ENCODE measurements around the gene PBX1. TPM values are rescaled to one million over a fixed set of nuclear protein-coding genes. Genes with fewer than 3 reads are reported as not detected.

Gene PBX1
- total and polyA plus RNA-seq, 8 donors: 11.0 to 113 (median 23.0) TPM

DNA sequence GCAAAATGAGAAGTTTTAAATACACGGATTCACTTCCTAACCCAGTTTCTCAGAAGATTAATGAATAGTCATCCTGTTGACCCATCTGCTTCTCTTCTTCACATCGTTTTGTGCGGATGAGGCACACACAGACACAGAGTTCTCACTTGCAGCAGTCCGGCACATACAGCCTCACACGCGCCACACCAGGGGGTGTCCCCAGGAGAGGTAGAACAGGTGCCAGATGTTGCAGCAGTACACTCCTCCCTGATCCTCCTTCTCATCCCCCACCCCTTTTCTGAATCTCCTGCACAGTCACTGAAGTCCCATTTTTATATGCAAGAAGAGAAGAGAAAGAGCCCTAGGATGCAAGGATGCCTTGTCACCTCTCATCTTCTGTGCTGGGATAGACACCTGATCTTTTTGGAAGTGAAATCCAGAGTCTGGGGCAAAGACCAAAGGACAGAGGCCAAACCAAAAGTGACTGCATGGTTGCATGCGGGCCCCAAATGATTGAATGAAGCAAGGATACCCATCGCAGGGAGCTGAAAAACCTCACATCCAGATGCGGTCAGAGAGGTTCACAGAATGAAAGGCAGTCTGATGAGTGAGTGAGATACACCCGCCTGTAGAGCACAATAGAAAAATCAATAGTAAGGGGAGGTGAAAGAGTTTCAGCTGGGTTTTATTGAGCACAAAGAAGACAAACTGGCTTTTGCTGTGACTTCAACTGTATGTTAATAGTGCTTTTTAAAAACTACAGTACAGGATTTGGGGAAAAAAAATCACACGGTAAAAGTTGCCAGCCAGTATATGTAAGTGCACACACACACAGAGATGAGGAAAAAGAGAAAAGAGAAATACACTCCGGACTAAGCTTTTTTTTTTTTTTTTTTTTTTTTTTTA is 28.9 kb downstream of the PBX1 start:
- H3K36me3 ChIP-seq: peaks cover 0 to 8% (median 6%) of the 10 kb centered on the region in 4 donors
- H3K4me3 ChIP-seq: no peak overlapping the region
- peak overlapping the region in 4 of 5 donors; percentile 74 to 86 (median 82) for H3K27ac ChIP-seq
- peaks cover 24 to 86% (median 53%) of the 10 kb centered on the region in 4 donors for H3K4me1 ChIP-seq
- no peaks in the 10 kb centered on the region for H3K27me3 ChIP-seq
- intact Hi-C loops (cut with DNase I; ENCODE audit: low total_unique reads): no loop called here
- no peak for TF ChIP-seq POLR2A (IDR thresholded peaks at IDR 0.05)
- TF ChIP-seq POLR2AphosphoS5 (IDR thresholded peaks at IDR 0.05): no peak
- DNase-seq: peak in 1 of 2 donors; percentile 44
- no peaks in the 10 kb centered on the region for H3K9me3 ChIP-seq
- 48 to 60% (median 57%) methylated on average over 12 of the region's 12 CpGs for WGBS, 5 donors

DNA sequence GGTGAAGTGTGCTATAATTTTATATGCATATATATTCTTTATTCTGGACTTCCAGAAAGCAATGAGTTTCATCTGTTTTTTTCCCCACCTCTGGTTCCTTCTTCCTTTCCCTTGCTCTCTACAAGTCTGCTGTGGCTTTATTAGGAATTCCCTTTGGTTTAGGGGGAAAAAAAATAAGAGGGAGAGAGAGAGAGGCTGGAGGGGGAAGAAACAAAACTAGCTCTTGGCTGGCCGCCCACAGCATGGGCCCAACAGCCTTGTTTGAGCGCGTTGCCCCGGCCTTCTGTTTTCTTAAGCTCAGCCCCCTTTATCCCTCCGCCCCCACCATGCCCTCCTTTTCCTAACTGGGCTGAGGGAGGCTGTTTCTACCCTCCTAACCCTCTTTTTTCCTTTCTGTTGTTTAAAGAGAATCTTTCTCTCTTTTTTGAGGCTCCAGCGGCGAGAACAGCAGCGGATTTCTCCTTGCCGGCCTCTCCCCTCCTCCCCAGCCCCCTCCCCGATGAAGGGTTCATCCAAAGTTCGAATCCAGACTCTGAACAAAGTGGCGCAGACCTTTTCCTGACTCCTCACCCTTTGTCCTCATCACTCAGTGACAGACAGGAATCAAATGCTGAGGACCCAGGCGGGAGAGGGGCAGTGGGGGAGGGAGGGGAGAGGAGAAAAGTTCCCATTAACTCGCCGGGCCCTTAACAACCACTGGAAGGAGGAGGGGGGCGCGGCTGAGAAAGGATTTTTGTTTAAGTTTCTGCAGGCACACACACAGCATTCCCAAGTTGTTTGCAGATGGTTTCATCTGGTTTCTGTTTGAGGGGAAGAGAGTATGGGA is 29.7 kb downstream of the PBX1 start:
- peaks cover 0 to 8% (median 6%) of the 10 kb centered on the region in 4 donors for H3K36me3 ChIP-seq
- peak in 1 of 2 donors; percentile 94 for DNase-seq
- peaks cover 24 to 94% (median 53%) of the 10 kb centered on the region in 4 donors for H3K4me1 ChIP-seq
- peak overlapping the region; percentile 18 to 35 (median 30) for H3K4me3 ChIP-seq
- H3K27ac ChIP-seq: peak overlapping the region in 4 of 5 donors; percentile 74 to 86 (median 82)
- TF ChIP-seq, protein P1, sequence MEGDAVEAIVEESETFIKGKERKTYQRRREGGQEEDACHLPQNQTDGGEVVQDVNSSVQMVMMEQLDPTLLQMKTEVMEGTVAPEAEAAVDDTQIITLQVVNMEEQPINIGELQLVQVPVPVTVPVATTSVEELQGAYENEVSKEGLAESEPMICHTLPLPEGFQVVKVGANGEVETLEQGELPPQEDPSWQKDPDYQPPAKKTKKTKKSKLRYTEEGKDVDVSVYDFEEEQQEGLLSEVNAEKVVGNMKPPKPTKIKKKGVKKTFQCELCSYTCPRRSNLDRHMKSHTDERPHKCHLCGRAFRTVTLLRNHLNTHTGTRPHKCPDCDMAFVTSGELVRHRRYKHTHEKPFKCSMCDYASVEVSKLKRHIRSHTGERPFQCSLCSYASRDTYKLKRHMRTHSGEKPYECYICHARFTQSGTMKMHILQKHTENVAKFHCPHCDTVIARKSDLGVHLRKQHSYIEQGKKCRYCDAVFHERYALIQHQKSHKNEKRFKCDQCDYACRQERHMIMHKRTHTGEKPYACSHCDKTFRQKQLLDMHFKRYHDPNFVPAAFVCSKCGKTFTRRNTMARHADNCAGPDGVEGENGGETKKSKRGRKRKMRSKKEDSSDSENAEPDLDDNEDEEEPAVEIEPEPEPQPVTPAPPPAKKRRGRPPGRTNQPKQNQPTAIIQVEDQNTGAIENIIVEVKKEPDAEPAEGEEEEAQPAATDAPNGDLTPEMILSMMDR (IDR thresholded peaks at IDR 0.05): no peak
- TF ChIP-seq POLR2A (IDR thresholded peaks at IDR 0.05) (no peak), POLR2AphosphoS5 (IDR thresholded peaks at IDR 0.05) (no peak)
- 22 to 38% (median 25%) methylated on average over 17 of the region's 17 CpGs for WGBS, 5 donors
- no peaks in the 10 kb centered on the region for H3K9me3 ChIP-seq
- no peaks in the 10 kb centered on the region for H3K27me3 ChIP-seq
- intact Hi-C loops (cut with DNase I; ENCODE audit: low total_unique reads): no loop called here

DNA sequence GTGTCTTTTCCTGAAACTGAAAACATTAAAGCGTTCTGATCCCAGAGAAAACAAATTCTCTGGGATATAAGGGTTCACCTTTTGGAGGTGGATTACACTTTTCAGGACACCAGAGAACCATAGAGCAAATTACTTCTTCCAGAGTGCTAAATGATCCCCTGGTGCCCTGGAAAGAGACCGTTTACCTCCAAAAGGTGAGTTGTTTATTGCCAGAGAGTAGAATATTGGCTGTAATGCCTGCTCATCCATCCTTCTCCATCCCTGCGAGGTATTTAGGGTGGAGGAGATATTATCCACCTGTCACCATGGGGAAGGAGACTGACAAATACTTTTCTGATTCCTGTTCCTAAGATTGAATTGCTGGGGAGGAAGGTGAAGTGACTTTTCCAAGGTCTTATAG is 30.4 kb downstream of the PBX1 start:
- Histone ChIP-seq H3K9me3 (no peaks in the 10 kb centered on the region), H3K4me3 (peak overlapping the region in 1 of 4 donors; percentile 18), H3K27me3 (no peaks in the 10 kb centered on the region), H3K27ac (peak overlapping the region in 4 of 5 donors; percentile 74 to 86 (median 82)), H3K4me1 (peaks cover 24 to 89% (median 53%) of the 10 kb centered on the region in 4 donors), H3K36me3 (peaks cover 0 to 8% (median 6%) of the 10 kb centered on the region in 4 donors)
- intact Hi-C loops (cut with DNase I; ENCODE audit: low total_unique reads): no loop called here
- TF ChIP-seq POLR2A (IDR thresholded peaks at IDR 0.05) (no peak), POLR2AphosphoS5 (IDR thresholded peaks at IDR 0.05) (no peak), EP300 (IDR thresholded peaks at IDR 0.05) (no peak)
- TF ChIP-seq, protein P1 (IDR thresholded peaks at IDR 0.05): no peak
- DNase-seq: no peak
- 41 to 51% (median 47%) methylated on average over 3 of the region's 3 CpGs for WGBS, 5 donors

DNA sequence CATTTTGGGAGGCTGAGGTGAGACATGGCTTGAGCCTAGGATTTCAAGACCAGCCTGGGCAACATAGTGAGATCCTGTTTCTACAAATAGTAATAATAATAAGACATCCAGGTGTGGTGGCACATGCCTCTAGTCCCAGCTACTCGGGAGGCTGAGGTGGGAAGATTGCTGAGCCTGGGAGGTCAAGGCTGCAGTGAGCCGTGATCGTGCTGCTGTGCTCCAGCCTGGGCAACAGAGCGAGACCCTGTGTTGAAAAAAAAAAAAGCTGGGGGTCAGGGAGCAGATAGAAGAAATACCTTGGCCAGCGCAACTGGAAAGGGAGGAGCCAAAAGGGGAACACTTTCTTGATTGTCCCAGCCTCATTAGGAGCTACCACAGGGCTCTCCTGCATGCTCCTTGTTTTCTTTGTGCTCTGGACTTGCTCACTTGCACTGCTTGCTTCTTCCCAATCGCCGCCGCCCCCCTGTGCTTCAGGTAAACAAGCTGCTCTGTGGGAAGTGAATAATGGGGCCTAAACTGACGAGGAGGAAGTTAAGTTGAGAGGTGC is 31.1 kb downstream of the PBX1 start:
- Histone ChIP-seq H3K9me3 (no peaks in the 10 kb centered on the region), H3K27ac (peak overlapping the region in 4 of 5 donors; percentile 44 to 86 (median 79)), H3K36me3 (peaks cover 0 to 8% (median 6%) of the 10 kb centered on the region in 4 donors), H3K4me1 (peaks cover 24 to 87% (median 51%) of the 10 kb centered on the region in 4 donors), H3K4me3 (no peak overlapping the region), H3K27me3 (no peaks in the 10 kb centered on the region)
- intact Hi-C loops (cut with DNase I; ENCODE audit: low total_unique reads): no loop called here
- DNase-seq: peak in 1 of 2 donors; percentile 46
- WGBS, 5 donors: 37 to 56% (median 49%) methylated on average over 9 of the region's 9 CpGs
- TF ChIP-seq POLR2AphosphoS5 (IDR thresholded peaks at IDR 0.05): no peak
- TF ChIP-seq, protein P1 (IDR thresholded peaks at IDR 0.05): no peak
- no peak for TF ChIP-seq POLR2A (IDR thresholded peaks at IDR 0.05)
